IPS-20b (cell line): Measurements from ENCODE around the gene CDK18.

ENCODE experiments used
- H3K27ac ChIP-seq: one replicate; pipeline ENCODE4 v1.5.1; 2013; ENCODE audit warnings: low read length
- H3K27me3 ChIP-seq: 2 replicates; pipeline ENCODE4 v1.6.1; 2013; ENCODE audit warnings: mild to moderate bottlenecking, low read length, inconsistent platforms; ENCODE audit not compliant: insufficient read depth
- H3K36me3 ChIP-seq: 2 replicates; pipeline ENCODE4 v1.6.1; 2013; ENCODE audit warnings: low read depth, mild to moderate bottlenecking, inconsistent platforms, low read length, moderate library complexity; ENCODE audit not compliant: insufficient read depth
- H3K4me1 ChIP-seq: 2 replicates; pipeline ENCODE4 v1.6.1; 2013; ENCODE audit warnings: mild to moderate bottlenecking, control low read depth, inconsistent platforms, low read length, moderate library complexity; ENCODE audit not compliant: insufficient read depth
- H3K4me3 ChIP-seq: 2 replicates; pipeline ENCODE4 v1.5.1; 2013; ENCODE audit warnings: mild to moderate bottlenecking, low read length, inconsistent platforms
- H3K9ac ChIP-seq: 2 replicates; pipeline ENCODE4 v1.6.1; 2013; ENCODE audit warnings: low read depth, mild to moderate bottlenecking, inconsistent platforms, low read length, moderate library complexity
- H3K9me3 ChIP-seq: 2 replicates; pipeline ENCODE4 v1.6.1; 2013; ENCODE audit warnings: mild to moderate bottlenecking, low read depth, low read length, inconsistent platforms; ENCODE audit not compliant: insufficient read depth

CDK18 gene

DNA sequence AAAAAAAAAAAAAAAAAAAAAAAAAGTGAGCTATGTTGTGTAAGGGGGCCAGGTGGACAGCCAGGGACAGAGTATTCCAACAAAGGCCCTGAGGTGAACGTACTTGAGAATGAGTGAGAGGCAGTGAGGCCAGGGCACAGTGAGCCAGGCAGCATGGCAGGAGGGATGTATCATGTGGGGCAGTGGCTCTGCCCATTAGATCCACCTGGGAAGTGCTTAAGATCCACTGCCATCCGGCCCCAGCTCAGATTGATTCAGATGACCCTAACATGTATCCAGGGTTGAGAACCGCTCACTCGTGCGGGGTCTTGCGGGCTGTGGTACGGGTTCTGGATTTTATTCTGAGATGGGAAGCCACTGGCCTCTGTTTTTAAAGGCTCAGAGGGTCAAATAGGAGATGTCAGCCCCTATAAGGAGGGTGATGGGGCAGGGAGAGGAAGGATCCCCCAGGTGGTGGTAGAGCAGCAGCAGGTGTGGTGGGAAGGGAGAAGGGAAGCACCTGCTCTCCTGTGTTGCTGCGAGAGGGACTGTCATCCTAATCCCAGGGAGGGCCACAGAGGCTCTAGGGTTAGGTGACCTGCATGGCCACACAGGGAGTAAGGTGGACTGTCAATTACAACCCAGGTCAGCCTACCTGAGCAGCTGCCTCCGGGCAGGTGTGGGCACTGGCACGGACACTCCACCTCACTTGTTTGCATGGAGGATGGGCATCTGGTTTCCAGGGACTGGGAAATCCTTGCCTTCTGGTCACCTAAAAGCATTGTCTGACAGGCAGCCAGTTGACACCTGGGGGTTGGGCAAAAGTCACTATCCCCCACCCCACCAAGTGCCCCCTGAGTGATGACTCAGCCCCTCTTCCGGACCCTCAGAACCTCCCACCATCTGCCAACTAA is 31.6 kb downstream of the CDK18 start:
- Histone ChIP-seq H3K27ac (no peak overlapping the region), H3K9me3 (no peaks in the 10 kb centered on the region)

DNA sequence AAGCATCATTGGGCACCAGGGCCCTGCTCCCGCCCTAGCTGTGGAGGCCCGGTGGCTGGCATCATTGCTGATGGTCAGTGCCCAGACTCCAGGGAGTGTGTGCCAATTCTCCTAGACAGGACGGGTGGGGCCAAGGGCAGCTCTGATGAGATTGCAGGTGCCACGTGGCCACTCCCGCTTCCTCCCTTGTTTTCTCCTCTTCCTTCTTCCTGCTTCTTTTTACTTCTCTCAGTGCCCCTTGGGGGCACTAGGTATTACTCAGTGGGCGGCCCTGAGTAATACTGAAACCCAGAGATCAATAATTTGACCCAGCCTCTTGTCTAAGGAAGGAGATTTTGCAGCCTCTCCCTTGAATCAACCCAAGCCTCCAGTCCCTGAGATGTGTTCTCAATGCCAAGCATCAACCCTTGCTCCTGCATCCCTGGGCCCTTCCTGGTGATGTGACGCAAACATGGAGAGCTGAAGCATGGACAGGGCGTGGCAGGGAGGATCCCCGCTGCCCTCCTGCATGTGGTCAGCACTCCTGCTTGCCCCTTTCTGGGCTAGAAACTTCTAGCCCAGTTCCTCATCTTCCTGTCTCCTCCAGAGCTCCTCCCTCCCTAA is 32.4 kb downstream of the CDK18 start:
- no peak overlapping the region for H3K4me3 ChIP-seq
- H3K27ac ChIP-seq = no peak overlapping the region
- H3K4me1 ChIP-seq = no peaks in the 10 kb centered on the region
- H3K9me3 ChIP-seq = no peaks in the 10 kb centered on the region
- H3K36me3 ChIP-seq = 0 out of 2 replicates have a peak, but pooled peaks cover under 1% of the 10 kb centered on the region
- peaks cover 75% of the 10 kb centered on the region for H3K27me3 ChIP-seq
- H3K9ac ChIP-seq = no peak overlapping the region

More for the DNA sequence above, 31.6 kb downstream of the CDK18 start:
- Histone ChIP-seq H3K9ac (no peak overlapping the region), H3K27me3 (peaks cover 67% of the 10 kb centered on the region), H3K4me1 (no peaks in the 10 kb centered on the region), H3K36me3 (peaks cover 8% of the 10 kb centered on the region; the same call in 1 of the 2 replicates), H3K4me3 (no peak overlapping the region)

DNA sequence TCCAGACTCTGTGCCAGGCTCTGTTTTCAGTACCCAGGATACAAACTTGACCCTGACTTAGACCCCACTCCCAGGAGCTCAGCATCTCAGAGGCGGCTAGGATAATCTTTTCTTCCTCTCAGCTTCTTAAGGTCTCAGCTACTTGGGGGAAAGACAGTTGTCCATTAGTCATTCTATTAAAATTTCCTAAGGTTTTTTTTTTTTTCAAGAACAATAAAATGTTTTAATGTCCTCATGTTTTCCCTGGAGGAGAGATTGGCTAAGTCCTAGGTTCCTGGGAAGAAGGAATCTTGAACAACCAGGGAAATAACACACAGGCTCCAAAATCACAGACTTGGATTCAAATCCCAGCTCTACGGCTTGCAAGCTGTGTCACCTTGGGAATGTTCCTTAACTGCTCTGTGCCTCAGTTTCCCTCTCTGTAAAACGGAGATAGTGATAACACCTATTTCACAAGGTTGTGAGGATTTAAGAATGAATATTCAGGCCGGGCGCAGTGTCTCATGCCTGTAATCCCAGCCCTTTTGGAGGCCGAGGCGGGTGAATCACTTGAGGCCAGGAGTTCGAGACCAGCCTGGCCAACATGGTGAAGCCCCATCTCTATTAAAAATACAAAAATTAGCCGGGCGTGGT is 33.0 kb downstream of the CDK18 start:
- H3K4me1 ChIP-seq = no peaks in the 10 kb centered on the region
- H3K27ac ChIP-seq = no peak overlapping the region
- peaks cover 81% of the 10 kb centered on the region for H3K27me3 ChIP-seq
- no peak overlapping the region for H3K4me3 ChIP-seq
- no peaks in the 10 kb centered on the region for H3K36me3 ChIP-seq
- no peaks in the 10 kb centered on the region for H3K9me3 ChIP-seq
- no peak overlapping the region for H3K9ac ChIP-seq

DNA sequence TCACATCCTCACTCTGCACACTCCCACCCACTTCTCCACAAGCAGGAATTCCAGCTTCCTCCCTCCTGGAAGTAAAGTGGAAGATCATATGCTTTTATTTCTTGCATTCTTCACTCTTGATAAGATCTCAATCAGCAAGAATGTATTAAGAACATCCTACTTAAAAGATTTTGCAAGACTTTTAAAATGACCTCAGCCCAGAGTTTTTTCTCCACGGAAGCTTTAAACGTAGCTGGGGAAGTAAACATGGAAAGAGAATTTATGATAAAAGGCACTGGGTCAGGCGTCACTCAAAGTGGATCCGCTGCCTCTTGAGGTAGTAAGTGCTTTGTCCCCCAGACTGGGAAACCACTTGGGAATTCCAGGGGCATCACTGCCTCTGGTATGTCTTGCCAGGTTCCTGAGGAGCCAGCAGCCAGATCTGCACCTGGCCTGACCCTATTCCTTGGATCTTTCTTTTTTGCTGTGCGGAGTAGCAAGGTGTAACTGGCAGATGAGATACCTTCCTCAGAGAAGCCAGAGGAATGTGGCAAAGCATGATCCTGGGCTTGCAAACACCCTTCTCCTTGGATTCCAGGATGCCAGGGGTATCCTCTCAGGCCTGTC is 33.9 kb downstream of the CDK18 start:
- no peak overlapping the region for H3K27ac ChIP-seq
- H3K4me3 ChIP-seq = no peak overlapping the region
- H3K36me3 ChIP-seq = no peaks in the 10 kb centered on the region
- H3K4me1 ChIP-seq = no peaks in the 10 kb centered on the region
- H3K9ac ChIP-seq = no peak overlapping the region
- no peaks in the 10 kb centered on the region for H3K9me3 ChIP-seq
- H3K27me3 ChIP-seq = peaks cover 88% of the 10 kb centered on the region

DNA sequence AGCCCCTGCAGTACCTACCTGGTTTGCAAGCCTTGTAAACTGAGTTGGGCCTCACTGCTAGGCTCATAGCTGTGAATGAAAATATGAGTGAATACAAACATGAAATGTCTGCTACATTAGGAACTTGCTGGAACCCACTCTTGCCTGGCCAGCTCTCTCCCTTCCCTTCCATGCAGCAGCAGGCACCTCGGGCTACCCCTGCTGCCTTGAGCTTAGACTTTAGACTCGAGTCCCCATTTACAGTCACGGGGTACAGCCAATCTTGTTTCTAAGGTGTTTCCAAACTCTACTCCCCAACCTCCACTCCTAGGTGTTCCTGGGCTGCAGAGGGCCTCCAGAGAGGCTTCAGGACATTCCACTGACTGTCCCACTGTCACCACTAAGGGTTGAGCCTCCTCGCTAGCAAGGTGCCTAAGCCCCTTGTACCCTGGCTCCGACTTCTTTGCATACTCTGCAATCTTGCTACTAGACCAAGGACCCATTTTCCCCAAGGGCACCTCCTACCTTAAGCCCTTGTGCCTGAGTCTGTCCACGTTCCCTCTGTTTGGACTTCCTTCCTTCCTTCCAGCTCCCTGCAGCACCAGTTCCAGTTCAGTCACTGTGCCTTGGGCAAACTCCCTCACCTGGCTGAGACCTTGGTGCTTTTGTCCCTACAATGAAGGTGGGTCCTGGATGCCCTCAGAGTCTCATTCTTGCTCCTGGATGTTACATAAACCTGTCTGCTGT is 36.9 kb downstream of the CDK18 start:
- no peak overlapping the region for H3K9ac ChIP-seq
- peaks cover 5% of the 10 kb centered on the region; the same call in 1 of the 2 replicates for H3K4me1 ChIP-seq
- H3K27me3 ChIP-seq = peaks cover 84% of the 10 kb centered on the region
- no peaks in the 10 kb centered on the region for H3K9me3 ChIP-seq
- no peaks in the 10 kb centered on the region for H3K36me3 ChIP-seq
- no peak overlapping the region for H3K27ac ChIP-seq
- H3K4me3 ChIP-seq = no peak overlapping the region

DNA sequence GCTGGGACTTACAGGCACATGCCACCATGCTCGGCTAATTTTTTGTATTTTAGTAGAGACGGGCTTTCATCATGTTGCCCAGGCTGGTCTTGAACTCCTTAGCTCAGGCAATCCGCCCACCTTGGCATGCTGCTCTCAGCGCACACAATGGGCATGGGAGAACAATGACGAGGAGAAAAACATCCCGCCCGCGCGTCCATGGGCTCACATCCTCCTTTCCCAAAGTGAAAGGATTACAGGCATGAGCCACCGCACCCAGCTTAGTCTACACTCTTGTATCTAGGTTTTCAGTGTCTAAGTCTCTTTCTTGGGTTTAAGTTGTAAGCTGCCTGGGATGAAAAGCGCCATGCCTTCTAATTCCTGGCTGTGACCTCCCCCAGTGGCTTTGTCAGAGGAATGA is 37.9 kb downstream of the CDK18 start:
- peaks cover 5% of the 10 kb centered on the region; the same call in 1 of the 2 replicates for H3K4me1 ChIP-seq
- H3K27ac ChIP-seq = no peak overlapping the region
- no peaks in the 10 kb centered on the region for H3K36me3 ChIP-seq
- H3K9me3 ChIP-seq = no peaks in the 10 kb centered on the region
- H3K27me3 ChIP-seq = peaks cover 77% of the 10 kb centered on the region
- H3K4me3 ChIP-seq = no peak overlapping the region
- H3K9ac ChIP-seq = no peak overlapping the region

DNA sequence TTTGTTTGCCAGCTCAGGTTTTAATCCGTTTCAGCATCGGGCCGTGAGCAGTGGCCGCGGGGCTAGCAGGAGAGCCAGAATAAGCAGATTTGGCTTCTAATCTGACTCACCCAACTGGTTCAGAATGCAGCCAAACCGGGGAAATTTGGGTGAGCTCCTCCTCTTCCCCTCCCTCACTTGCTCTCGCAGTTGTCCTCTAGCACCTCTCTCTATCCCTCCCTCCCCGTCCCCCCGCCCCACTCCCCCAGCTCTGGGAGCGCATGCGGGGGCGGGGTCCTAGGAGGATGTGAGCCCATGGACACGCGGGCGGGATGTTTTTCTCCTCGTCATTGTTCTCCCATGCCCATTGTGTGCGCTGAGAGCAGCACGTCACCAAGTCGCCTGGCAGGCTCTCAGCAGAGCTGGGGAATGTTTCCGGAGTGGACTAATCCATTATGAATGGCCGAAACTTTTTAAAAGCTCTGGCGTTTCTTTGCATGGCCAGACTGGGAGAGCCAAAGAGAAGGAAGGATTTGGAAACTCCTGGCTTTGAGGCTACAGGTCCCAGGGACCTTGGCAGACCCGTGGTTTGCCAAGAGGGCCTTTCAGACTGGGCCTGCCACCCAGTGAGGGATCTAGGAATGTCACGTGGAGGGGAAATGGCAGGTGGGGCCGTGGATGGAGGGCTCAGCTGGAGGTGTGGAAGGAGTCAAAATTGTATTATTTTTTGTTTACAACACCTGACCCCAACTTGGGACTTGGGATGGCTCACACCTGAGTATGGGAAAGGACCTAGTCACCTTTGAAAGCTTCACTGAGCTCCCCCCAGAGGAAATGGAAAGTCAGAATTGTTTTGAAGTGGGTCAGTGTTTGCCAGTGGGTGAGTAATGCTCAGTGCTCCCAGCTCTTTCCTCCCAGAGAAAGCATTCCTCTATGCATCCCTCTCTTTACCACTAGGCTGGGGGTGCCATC is 39.2 kb downstream of the CDK18 start:
- H3K36me3 ChIP-seq = no peaks in the 10 kb centered on the region
- H3K27me3 ChIP-seq = peaks cover 65% of the 10 kb centered on the region
- H3K4me3 ChIP-seq = peak overlapping the region; percentile 63
- no peaks in the 10 kb centered on the region for H3K9me3 ChIP-seq
- peak overlapping the region; percentile 75; the same call in 1 of the 2 replicates for H3K9ac ChIP-seq
- peaks cover 5% of the 10 kb centered on the region; the same call in 1 of the 2 replicates for H3K4me1 ChIP-seq
- H3K27ac ChIP-seq = peak overlapping the region; percentile 12

DNA sequence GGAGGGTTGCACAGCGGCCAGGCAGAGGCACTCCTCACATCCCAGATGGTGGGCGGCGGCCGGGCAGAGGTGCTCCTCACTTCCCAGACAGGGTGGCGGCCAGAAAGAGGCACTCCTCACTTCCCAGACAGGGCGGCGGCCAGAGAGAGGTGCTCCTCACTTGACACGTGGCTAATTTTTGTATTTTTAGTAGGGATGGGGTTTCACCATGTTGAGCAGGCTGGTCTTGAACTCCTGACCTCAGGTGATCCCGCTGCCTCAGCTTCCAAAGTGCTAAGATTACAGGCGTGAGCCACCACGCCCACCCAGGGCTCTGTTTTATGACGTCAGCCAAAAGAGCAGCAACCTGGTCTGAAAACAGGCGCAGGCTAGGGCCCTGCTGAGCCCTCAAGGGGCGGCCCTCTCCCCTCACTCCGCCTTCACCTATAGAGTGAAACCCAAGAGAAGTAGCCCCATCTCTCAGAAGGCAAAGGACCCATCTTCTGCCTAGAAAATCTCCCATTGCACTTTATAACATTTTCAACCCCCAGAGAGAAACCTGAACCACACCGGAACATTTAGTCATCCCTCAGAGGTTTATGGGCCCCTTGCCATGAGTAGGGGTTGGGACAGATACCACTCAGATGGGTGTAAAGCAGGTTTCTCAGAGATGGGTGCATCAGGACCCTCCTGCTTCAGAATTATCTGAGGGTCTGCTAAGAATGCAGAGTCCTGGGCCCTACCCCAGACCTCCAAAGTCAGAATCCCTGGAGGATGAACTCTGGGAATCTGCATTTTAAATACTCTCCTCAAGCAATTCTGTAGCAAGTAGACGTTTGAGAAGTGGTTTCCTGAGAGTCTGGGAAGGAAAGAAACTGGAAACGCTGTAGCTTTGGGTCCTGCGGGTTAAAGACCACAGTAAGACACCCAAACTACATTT is 40.8 kb downstream of the CDK18 start:
- no peak overlapping the region for H3K27ac ChIP-seq
- peaks cover 5% of the 10 kb centered on the region; the same call in 1 of the 2 replicates for H3K4me1 ChIP-seq
- H3K36me3 ChIP-seq = no peaks in the 10 kb centered on the region
- H3K4me3 ChIP-seq = no peak overlapping the region
- no peaks in the 10 kb centered on the region for H3K9me3 ChIP-seq
- H3K9ac ChIP-seq = no peak overlapping the region
- peaks cover 51% of the 10 kb centered on the region for H3K27me3 ChIP-seq

DNA sequence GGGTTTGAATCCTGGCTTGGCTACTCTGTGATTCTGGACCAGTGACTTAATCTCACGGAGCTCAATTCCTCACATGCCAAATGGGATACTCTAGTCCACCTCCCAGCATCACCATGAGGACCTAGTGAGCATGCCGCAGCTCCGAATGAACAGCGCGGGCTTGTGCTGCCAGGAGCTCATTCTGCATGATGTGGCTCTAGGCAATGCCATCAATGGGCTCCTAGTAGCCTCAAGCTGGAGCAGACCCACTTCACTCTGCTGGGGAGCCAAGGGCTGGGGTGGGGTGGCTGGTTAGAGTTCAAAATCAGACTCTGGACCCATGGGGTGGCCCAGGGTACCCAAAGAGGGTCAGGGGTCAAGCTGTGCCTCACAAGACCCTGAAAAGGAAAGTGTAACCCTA is 41.5 kb downstream of the CDK18 start:
- H3K4me3 ChIP-seq = no peak overlapping the region
- no peak overlapping the region for H3K27ac ChIP-seq
- peaks cover 5% of the 10 kb centered on the region; the same call in 1 of the 2 replicates for H3K4me1 ChIP-seq
- H3K36me3 ChIP-seq = no peaks in the 10 kb centered on the region
- no peak overlapping the region for H3K9ac ChIP-seq
- H3K9me3 ChIP-seq = no peaks in the 10 kb centered on the region
- H3K27me3 ChIP-seq = peaks cover 44% of the 10 kb centered on the region
